ENCODE results near the gene ANKRD65.
"Not testable (repeated sequence)": the region's sequence is repeated elsewhere in the genome, so short reads cannot be mapped to it uniquely, and the experiment has no call there.

The ANKRD65 gene

DNA sequence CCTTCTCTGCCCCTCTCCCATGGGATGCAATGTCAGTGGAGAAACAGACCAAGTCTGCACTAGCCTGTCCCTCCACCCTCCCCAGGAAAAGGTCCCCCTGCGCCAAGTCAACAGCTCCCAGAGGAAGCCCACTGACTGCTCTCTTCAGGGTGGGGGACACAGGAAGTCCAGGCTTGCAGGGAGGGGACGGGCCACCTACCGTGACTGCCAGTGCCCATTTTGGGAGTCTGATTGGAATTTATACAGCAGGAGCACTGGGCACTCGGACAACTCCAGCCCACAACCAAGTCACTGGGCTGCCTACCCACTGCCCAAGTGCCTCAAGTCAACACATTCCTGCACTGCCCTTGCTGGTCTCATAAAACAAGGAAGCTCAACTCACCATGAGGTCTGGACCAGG lies 28.1 kb downstream of the ANKRD65 start:
- no peak for DNase-seq

GRCh38 chr1:1391225-1391624 lies 29.9 kb downstream of the ANKRD65 start:
- DNase-seq, result no peak

- DNase-seq, result no peak
Observed at GRCh38 chr1:1390675-1391074, 30.4 kb downstream of the ANKRD65 start.

DNA sequence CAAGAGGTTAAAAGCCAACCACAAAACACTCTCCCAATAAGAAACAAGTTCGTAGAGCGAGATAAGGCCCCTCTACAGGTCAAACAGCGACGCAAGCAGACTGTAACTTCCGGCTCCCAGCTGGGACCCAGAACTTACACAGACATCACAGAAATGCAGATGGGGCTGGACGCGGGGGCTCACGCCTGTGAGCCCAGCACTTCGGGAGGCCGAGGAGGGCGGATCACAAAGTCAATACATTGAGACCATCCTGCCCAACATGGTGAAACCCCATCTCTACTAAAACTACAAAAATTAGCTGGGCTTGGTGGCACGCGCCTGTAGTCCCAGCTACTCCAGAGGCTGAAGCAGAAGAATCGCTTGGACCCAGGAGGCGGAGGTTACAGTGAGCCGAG lies 33.0 kb downstream of the ANKRD65 start:
- no peak for DNase-seq

DNA sequence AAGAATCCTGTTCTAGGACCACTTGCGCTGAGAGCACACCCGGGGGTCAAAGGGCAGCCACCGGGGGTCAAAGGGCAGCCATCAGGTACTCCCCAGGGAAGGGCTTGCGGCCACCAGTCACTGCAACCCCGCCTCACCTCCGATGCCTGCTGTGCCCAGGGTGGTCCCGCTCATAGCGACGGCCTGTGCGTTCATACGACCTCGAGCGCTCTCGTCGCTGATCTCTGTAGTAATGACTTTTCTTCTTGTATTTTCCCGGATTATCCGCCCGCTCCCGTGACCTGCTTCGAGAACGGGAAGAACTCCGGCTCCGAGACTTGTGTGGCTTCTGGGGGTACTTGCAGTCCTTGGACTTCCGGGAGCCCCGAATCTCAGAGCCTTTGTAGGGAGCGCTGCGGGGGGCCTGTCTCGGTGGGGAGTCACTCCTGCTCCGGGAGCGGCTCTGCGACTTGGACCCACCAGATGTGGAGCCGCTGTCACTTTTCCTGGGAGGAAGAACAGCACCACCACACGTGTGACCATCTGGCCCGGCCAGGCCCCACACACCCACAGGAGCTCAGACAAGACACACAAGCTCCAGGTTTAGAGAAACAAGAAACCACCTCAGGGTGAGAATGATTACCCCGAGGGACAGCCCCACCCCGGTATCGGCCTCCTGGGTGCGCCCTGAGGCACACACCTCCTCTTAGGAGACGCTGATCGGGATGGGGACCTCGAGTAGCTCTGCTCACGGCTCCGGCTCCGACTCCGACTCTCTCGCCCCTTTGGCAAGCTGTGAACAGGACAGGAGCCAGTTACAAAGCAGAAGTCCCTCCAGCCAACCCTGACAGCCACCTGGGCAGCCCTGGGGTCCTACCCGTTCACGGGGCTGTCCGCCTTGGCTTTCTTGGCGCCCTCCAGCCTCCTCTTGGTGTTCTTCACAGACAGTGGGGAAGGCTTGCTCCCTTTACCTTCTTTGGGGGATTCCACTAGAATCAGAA lies 33.7 kb downstream of the ANKRD65 start:
- DNase-seq, result no peak

DNA sequence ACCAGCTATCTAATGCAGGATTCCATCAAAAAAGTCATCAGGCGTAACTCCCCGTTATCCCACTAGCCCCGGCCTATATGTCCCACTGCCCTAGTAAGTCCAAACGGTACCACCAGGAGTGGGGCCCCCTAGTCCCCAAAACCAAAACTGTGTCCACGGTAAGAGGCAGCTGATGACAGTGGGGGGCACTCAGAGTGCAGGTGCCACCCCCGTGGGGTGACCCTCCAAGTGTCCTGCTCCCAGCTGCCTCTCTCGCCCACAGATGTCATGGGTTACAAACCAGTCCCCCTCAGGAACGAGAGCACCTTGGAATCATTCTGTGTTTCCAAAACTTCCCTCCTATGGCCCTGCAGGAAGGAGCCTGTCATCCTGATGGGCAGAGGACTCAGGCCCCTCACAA lies 35.1 kb downstream of the ANKRD65 start:
- DNase-seq, result no peak

DNA sequence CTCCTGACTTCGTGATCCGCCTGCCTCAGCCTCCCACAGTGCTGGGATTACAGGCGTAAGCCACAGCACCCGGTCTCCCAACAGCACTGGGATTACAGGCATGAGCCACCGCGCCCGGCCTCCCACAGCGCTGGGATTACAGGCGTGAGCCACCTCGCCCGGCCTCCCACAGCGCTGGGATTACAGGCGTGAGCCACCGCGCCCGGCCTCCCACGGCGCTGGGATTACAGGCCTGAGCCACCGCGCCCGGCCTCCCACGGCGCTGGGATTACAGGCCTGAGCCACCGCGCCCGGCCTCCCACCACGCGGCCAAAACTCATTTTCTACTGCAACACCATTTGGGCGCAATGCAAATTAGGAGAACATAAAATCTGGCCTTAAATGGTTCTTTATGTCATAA lies 35.7 kb downstream of the ANKRD65 start:
- not testable (repeated sequence) for DNase-seq

GRCh38 chr1:1381294-1381693 lies 39.8 kb downstream of the ANKRD65 start:
- DNase-seq, result no peak

GRCh38 chr1:1380860-1381259 lies 40.2 kb downstream of the ANKRD65 start:
- no peak for DNase-seq

DNA sequence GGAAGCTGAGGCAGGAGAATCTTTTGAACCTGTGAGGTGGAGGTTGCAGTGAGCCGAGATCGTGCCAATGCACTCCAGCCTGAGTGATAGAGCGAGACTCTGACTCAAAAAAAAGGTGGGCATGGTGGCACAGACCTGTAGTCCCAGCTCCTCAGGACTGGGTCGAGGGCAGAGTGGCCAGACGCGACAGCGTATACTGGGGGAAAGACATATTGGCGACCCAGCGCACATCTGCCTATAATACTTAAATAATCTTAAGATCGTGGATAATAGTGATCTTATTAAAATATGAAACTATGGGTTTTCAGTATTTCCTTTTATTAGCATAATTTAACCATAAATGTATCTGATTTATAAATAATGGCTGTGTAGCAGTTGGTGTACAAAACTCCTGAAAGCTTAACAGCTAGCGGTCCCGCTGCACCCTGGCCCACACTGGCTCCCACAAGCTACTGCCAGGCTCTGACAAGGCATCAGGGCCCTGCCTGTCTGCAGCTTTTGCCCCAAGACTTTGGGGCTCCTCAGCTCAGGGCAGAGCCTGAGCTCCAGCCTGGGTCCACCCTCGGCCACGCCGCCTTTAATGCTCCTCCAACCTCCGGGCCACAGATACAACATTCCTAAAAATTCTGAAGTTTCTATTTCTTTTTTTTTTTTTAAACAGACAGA lies 43.4 kb downstream of the ANKRD65 start:
- no peak for DNase-seq

- no peak for DNase-seq
Observed at GRCh38 chr1:1376551-1377226, 44.4 kb downstream of the ANKRD65 start.

GRCh38 chr1:1374929-1375662 lies 46.0 kb downstream of the ANKRD65 start, which contains the start of gene AURKAIP1:
TSS of gene AURKAIP1 (minus strand) at chr1:1375207. CDS start at chr1:1374756, 451 bp downstream.
- peak; percentile 99 for DNase-seq

GRCh38 chr1:1374589-1374928 lies 46.5 kb downstream of the ANKRD65 start:
- no peak for DNase-seq

- DNase-seq, result no peak
Observed at GRCh38 chr1:1373815-1374588, 47.1 kb downstream of the ANKRD65 start.

DNA sequence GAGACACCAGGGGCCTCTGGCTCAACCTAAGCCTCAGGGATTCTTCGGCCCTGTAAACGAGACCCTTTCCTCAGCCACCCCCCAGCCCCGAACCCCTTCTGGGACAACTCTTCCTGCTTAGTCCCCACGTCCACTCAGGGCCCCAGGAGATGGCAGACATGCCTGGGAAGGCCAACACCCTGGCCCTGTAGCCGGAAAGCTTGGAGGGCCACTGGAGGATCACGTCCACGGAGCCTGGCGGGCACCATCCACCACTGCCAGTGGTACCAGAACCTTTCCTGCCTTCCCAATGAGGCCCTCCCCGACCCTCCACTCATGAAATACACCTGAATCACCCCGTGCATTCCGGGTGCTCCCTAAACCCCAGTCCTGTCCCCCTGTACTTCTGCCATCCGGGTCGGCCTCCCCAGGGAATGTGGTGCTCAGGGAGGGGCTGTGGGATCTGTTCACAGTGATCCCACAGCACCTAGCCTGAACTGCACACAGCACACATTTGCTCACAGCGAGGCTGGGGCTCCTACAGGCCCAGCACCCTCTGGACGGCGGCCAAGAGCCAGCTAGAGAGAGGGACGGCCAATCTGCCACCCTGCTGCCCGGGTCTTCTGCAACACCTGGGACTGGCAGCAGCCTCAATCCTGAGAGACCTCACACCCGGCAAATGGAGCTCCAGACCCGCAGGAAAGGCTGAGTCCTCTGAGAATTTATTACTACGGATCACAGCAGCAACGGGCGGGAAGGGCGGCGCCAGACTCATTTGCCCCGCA lies 47.8 kb downstream of the ANKRD65 start:
- no peak for DNase-seq

DNA sequence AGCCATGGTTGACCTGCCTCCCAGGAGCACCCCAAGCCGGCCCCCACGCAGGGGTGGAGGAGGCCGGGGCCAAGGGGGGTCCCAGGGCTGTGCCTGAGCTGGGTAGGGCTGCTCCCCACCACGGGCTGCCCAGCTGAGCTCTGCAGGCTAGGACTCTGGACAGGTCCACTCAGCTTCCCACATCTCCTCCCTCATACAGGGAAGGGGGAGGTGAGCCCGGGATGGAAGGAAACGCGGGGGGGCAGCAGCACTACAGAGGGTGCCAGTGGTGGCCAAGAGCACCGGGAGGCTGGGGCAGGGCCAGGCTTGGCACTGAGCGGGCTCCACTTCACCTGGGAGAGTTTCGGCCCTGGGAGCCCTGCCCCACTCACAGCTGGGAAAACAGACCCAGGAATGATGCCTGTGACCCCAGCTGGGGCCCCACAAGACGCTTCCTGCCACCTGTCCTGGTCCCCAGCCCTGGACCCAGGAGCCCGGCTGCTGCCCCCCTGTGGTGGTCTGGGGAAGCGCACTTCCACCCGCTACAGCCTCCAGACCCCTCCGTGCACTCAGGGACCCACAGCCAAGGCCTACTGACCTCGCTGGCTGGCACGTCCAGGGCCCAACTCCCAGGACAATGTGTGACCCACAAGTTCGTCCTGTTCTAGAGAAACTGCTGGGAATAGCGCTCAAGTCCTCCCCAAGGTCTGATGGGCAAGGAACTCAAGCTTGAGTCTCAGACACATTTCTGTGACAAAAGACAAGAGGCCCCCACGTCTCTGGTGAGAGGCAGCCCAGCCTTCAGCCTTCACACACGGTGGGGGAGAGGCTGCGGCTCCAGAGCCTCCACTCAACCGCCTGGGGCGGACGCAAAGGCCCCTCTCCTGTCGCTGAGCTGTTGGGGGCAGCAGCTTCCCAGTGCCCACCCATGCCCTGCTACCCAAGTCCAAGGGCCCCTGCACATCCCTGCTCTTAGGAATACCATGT lies 49.0 kb downstream of the ANKRD65 start:
- DNase-seq, result peak; percentile 56

- DNase-seq, result no peak
Observed at GRCh38 chr1:1371364-1371745, 49.7 kb downstream of the ANKRD65 start.

- DNase-seq, result no peak
Observed at GRCh38 chr1:1370771-1371300, 50.2 kb downstream of the ANKRD65 start.

GRCh38 chr1:1370094-1370493 lies 51.0 kb downstream of the ANKRD65 start:
- DNase-seq, result not testable (repeated sequence)
